ENCODE data around the gene MCF2L. TPM values are rescaled to one million over a fixed set of nuclear protein-coding genes. Genes with fewer than 3 reads are reported as not detected.
A peak's percentile ranks its signal among the peaks of the same experiment; 100 is the strongest.
"Not testable (repeated sequence)": the region's sequence is repeated elsewhere in the genome, so short reads cannot be mapped to it uniquely, and the experiment has no call there.

The MCF2L gene
- total RNA-seq, 1 donor = 3.2 TPM

GRCh38 chr13:113026391-113026910 is 57.4 kb downstream of the MCF2L start:
- no peak for DNase-seq (ENCODE audit: low read depth in 2 of 3, low spot score in 2 of 3)

- no peak for DNase-seq (ENCODE audit: low read depth in 2 of 3, low spot score in 2 of 3)
Measured at GRCh38 chr13:113027095-113027494, 58.1 kb downstream of the MCF2L start.

- DNase-seq (ENCODE audit: low read depth in 2 of 3, low spot score in 2 of 3) = no peak
Measured at GRCh38 chr13:113027566-113027965, 58.6 kb downstream of the MCF2L start.

GRCh38 chr13:113028336-113029060 is 59.5 kb downstream of the MCF2L start:
- DNase-seq (ENCODE audit: low read depth in 2 of 3, low spot score in 2 of 3) = no peak

GRCh38 chr13:113029061-113029445 is 60.0 kb downstream of the MCF2L start:
- no peak for DNase-seq (ENCODE audit: low read depth in 2 of 3, low spot score in 2 of 3)

GRCh38 chr13:113029487-113030258 is 60.7 kb downstream of the MCF2L start:
- peak; percentile 13 to 56 (median 36) for DNase-seq (ENCODE audit: low read depth in 2 of 3, low spot score in 2 of 3)

- not testable (repeated sequence) for DNase-seq (ENCODE audit: low read depth in 2 of 3, low spot score in 2 of 3)
Measured at GRCh38 chr13:113030259-113030640, 61.2 kb downstream of the MCF2L start.

GRCh38 chr13:113031465-113031864 is 62.5 kb downstream of the MCF2L start:
- DNase-seq (ENCODE audit: low read depth in 2 of 3, low spot score in 2 of 3) = no peak

- no peak for DNase-seq (ENCODE audit: low read depth in 2 of 3, low spot score in 2 of 3)
Measured at GRCh38 chr13:113032291-113032690, 63.3 kb downstream of the MCF2L start.

GRCh38 chr13:113033054-113033850 is 64.2 kb downstream of the MCF2L start:
- DNase-seq (ENCODE audit: low read depth in 2 of 3, low spot score in 2 of 3) = no peak

- no peak for DNase-seq (ENCODE audit: low read depth in 2 of 3, low spot score in 2 of 3)
Measured at GRCh38 chr13:113034451-113035212, 65.6 kb downstream of the MCF2L start.

- DNase-seq (ENCODE audit: low read depth in 2 of 3, low spot score in 2 of 3) = no peak
Measured at GRCh38 chr13:113035213-113035800, 66.3 kb downstream of the MCF2L start.

- DNase-seq (ENCODE audit: low read depth in 2 of 3, low spot score in 2 of 3) = no peak
Measured at GRCh38 chr13:113036401-113036800, 67.4 kb downstream of the MCF2L start.

- no peak for DNase-seq (ENCODE audit: low read depth in 2 of 3, low spot score in 2 of 3)
Measured at GRCh38 chr13:113040031-113040430, 71.0 kb downstream of the MCF2L start.

- DNase-seq (ENCODE audit: low read depth in 2 of 3, low spot score in 2 of 3) = no peak
Measured at GRCh38 chr13:113040597-113041292, 71.7 kb downstream of the MCF2L start.

- DNase-seq (ENCODE audit: low read depth in 2 of 3, low spot score in 2 of 3) = no peak
Measured at GRCh38 chr13:113041293-113041690, 72.3 kb downstream of the MCF2L start.

GRCh38 chr13:113041896-113042295 is 72.9 kb downstream of the MCF2L start:
- no peak for DNase-seq (ENCODE audit: low read depth in 2 of 3, low spot score in 2 of 3)

GRCh38 chr13:113042456-113042855 is 73.4 kb downstream of the MCF2L start:
- no peak for DNase-seq (ENCODE audit: low read depth in 2 of 3, low spot score in 2 of 3)

GRCh38 chr13:113043001-113043630 is 74.1 kb downstream of the MCF2L start:
- DNase-seq (ENCODE audit: low read depth in 2 of 3, low spot score in 2 of 3) = no peak

Data from hematopoietic multipotent progenitor cell (in vitro differentiated cells).